NCI-H82 treated with DMSO at 0.1 percent for 48 hours (cell line): ENCODE data around the gene PODN.

ENCODE experiments used
- DNase-seq: peaks from one replicate; lab custom pipeline; 2025; ENCODE audit not compliant: unreplicated experiment; lab: John Stamatoyannopoulos, UW

Gene PODN

DNA sequence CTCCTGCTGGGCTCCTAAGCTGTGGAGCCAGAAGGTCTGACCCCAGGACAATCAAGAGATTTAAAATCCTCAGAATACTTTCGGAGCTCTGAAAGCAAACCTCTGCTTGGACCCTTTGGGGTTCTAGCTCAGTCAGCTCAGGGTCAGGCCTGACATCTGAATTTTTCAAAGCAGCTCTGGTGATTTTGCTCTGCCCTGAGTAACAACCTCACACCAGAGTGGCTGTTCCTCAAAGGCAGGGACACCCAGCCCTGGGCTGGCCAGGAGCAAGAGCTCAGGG, 68.5 kb downstream of the PODN start:
- no peak for DNase-seq

GRCh38 chr1:53130878-53131589, 69.0 kb downstream of the PODN start:
- no peak for DNase-seq

DNA sequence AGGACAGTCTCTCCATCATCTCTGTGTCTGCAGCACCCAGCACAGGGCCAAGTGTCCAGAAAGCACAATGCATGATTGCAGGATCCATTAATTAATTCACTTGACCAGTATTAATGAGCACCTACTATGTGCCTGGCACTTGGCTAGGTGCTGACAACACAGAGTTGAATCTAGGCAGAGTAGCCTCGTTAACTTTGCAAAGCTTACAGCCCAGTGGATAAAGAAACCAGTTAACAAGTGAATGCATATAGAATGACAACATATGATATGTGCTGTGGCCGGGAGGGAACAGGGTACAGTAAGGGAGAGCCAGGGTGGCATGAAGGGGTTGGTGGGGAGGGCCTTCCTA, 69.6 kb downstream of the PODN start:
- DNase-seq = no peak

DNA sequence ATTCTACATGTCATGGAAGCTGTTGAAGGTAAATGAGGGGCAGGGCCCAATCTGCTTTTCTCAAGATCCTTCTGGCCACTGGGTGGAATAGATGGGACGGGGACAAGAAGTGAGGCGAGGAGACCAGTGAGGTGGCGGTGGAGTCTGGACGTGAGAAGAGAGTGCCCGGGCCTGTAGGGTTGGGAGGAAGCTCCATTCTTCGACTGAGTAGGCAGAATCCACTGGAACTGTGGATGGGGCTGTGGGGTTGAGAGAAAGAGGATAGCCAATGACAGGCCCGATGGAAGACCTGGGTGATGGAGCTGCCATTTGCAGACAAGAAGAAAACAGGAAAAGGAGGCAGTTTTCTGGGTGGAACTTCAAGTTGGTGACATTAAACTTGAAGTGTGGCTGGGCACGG, 70.2 kb downstream of the PODN start:
- no peak for DNase-seq

DNA sequence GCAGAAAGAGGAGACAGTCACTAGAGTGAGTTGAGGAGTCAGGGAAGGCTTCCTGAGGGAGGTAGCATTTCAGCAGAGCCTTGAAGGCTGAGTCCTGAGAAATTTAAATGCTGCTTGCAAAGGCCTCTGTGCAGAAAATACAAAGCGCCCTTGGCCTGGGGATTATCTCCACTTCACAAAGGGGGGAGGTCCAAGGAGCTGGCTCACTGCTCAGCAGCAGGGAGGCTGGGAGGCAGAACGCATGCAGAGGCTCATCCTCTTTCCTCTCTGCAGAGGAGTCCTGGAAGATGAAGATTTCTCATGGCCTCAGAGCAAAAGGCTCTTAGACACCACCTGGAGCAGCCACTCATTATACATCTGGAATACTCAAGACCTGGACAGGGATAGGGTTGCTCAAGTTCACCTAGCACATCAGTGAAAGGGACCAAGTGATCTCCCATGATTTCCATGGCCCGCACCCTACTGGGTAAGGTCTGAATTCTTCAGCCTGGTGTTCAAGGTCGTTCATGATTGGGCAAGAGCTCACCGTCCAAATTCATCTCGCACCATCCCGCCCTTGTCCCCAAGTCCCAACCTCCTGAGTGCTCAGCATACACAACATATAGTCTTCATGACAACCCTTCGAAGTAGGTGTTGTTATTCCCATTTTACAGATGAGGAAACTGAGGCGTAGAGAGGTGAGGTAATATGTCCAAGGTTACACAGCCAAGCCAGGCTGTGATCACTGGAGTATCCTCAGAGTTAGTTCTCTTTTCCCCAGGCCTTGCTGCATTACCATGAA, 71.4 kb downstream of the PODN start:
- DNase-seq = peak; percentile 56

- DNase-seq = no peak
Observed at GRCh38 chr1:53134042-53134485, 72.1 kb downstream of the PODN start.
